Activated T-cell treated with anti-CD3 and anti-CD28 coated beads for 4 hours (primary cell): ENCODE results near the gene TUBA4B.

Experiments used
- DNase-seq: peaks from one replicate; pipeline ENCODE4 v3.0.0-alpha.2; 2020

TUBA4B gene

GRCh38 chr2:219218732-219219701, 34.0 kb upstream of the TUBA4B start, which contains the start of gene ABCB6:
Gene ABCB6, minus strand, starts transcription at chr2:219218958. Its CDS starts 285 bp downstream, at chr2:219218673.
- peak; percentile 83 for DNase-seq

GRCh38 chr2:219219784-219220532, 33.1 kb upstream of the TUBA4B start:
- DNase-seq = no peak

DNA sequence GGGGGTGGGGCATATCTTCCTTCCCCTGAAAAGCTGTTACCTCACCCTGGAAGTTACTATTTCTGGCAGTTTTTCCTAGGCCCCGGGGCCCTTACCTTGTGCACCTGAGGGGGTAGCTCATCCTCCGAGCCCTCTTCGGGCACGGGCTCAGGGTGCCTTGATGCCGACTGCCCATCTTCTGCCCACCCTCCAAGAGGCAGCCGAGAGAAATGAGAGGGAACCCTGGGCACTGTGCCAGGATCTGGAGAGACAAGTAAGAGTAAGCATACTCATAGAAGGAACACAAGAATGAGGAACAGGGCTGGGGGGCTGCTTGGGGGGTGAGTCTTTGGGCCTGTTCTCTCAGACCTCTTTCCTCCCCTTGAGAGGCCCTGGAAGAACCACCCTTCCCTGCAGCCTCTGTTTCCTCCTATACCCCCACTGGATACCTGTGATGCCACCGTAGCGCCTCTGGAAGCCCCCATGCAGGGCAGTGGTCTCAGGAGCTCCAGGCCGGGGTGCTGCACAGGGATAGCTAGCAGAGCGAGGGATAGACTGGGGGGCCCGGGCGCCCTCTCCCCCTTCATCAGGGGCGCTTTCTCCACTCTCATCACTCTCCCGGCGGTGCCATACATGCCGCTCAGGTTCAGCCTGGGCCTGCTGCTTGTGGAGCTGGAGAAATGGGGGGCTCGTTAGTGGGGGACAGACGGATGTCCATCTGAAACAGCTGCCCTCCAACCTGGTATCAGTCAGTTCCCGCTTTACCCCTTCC, 32.2 kb upstream of the TUBA4B start:
- no peak for DNase-seq

- no peak for DNase-seq
Measured at GRCh38 chr2:219221957-219222518, 31.0 kb upstream of the TUBA4B start.

DNA sequence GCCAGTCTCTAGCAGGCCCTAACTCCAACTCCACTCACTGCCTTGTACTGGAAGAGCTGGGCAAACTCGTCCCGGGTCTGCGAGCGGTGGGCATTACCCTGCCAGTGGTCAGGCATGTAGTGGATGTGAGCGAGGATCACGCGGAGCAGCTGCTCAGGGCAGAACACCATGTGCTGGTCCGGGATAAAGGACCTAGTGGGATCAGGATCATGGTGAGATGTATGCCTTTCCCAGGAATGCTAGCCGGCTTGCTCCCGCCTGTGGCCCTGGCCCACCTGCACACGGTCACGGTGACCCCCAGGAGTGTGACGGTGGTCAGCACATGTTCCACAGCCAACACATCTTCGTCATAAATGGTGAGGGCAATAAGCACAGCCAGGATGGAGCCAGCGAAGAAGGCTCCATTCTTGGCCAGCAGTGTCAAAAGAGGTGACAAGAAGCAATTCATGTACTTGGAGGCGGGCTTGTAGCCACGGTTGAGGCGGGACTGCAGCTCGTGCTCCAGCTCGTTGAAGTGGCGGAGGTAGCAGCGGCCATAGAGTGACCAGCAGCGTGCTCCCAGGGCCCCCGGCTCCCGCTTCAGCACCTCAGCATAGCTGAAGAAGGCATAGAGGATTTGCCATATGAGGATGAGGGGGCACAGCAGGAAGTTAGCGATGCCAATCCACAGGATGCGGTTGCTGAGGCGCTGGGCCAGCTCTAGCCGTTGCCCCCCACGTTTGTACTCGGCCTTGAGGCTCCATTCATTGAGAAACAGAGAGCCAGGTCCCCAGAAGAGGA, 29.0 kb upstream of the TUBA4B start:
- no peak for DNase-seq

GRCh38 chr2:219225350-219225749, 27.7 kb upstream of the TUBA4B start:
- DNase-seq = no peak

DNA sequence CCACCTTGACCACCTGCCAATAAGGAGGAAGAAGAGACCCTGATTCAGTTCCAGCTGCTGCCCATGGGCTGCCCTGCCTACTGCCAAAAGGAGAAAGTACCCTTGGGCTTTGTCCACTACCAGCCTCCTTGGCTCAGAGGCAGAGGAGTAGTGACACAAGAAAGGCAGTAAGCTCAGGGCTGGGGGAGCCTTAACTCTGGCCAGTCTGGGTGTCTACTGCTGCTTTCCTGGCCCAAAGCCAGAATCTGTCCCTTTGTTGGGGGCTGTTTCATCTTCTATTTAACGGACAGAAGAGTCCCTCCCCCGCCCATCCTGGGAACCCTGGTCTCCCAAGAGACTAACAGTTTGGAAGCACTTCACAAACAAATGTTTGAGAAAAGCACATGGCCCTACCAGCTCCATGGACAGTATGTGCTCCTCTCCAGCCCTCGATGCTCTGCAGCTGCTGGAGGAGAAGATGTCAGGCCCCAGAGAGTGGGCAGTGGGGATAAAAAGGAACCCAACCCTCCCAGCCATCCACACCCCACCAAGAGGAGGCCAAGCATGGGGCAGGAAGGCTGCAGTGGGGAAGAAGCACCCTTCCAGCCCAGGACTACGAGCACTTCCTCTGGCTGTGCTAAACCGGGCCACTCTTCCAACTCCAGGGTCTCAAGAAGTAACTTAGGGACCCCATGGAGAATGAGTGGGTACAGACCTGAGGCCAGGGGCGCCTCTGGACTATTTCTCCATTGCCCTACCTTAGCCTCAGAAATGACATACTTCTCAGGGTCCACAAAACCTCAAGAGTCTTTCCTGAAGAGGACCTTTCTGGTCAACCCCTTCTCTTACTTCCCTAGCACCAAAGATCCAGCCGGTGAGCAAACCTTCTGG, 24.8 kb upstream of the TUBA4B start:
- no peak for DNase-seq

- no peak for DNase-seq
Measured at GRCh38 chr2:219228911-219229304, 24.1 kb upstream of the TUBA4B start.

DNA sequence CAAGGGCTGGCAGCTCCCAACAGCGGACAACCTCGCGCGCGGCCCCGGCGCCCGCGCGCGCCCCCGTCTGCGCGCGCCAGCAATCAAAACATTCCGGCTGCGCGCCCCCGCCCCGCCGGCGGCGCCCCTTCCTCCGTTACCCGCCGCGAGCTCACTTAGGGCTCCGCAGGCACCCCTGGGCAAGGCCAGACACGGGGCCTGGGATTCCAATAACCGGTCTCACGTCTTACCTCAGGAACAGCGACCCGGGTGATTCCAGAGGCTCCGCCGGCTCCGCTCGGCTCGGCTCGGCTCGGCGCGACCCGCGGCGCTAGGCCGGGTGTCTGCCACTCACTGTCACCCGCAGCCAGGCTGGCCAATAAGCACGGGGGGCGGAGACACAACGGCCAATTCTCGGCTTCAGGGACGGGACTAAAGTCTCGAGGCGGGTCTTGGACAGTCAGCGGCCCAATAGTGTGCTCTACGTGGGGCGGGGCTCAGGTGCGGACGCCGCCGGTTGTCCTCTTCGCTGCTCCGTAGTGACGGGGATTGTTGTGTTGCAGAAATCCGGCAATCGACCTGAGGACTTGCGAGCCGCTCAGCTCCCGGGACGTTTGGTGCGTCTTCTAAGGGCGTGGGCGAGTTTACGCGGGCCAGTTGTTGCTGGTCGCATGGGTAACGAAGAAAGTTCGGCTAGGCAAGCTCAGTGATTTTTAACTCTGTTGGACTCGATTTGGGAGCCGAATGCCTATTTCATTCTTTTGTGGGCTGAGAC, 23.6 kb upstream of the TUBA4B start, which contains the start of the genes ANKZF1 and ATG9A:
Gene ANKZF1, plus strand, starts transcription at position 502 of the 754 bp plus-strand sequence. CDS start 452 bp downstream, outside the sequence.
Gene ATG9A, minus strand, starts transcription at position 332 of the 754 bp plus-strand sequence. CDS start 1,612 bp downstream, outside the sequence.
- DNase-seq = peak; percentile 97

DNA sequence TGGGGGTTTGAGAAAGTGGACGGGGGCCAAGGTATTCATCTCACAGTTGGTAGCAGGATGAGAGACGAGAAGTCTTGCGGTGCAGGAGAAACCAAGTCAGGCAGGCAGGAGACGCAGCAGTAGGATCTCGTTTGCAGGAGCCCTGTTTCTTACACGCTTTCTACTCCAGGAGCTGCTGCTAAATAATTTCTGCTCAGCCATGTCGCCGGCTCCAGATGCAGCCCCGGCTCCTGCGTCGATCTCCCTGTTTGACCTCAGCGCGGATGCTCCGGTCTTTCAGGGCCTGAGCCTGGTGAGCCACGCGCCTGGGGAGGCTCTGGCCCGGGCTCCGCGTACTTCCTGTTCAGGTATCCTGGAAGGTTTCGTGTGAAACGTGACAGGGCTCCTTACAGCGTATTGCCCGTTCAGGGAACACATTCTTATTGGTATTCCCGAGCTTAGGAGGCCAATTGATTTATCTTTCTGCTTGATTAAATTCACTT, 22.9 kb upstream of the TUBA4B start:
- DNase-seq = no peak

DNA sequence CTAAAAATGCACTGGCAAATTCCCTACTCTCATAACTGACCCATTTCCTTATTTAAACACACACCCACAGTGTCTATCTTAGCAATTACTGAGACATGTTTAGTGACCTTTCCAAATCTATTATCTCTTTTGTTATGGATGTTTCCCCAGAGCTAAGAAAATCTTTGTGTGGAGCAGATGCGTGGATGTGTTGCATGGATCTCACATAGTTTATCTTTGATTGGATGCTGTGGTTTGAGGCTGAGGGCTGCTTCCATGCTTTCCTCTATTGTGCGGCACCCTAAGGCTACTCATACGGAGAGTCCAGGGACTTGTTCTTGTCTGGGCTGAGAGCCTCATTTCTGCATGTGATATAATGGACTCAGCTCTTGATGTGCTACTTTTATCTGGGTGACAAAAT, 18.7 kb upstream of the TUBA4B start:
- no peak for DNase-seq

DNA sequence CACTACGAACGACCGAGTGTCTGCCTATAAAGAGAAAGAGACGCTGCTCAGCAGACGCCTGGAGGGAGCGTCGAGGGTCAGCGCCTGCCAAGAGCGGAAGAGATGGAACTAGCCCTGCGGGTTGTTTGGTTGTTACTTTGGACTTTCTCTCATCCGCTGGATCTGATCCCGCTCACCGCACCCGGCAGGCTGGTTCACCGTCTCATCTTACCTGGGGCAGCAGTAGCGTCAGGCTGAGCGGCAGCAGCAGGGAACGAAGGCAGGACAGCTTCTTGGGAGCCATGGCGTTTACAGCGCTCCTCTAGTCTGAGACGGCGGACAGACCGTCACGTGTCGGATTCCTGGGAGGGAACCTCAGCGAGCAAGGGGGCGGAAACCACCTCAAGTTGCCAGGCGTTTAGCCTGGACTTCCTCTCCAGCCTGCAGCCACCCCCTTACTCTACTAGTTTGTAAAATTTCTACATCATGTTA, 9.7 kb upstream of the TUBA4B start:
- DNase-seq = no peak

DNA sequence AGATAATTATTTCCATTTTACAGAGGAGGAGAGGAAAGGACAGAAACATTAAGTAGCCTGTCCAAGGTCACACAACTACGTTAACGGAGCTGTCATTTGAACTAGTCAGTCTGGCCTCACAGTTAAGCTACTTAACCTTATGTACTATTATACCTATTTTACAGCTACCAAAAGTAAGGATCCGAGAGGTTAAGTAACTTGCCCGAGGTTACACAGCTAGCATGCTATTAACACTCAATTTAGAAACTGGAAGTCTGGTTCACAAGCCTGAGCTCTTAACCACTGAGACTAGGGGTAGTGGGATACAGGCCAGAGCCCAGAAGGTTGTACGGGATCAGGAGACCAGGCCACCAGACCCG, 8.3 kb upstream of the TUBA4B start:
- no peak for DNase-seq

GRCh38 chr2:219245148-219245898, 7.7 kb upstream of the TUBA4B start, which contains the start of the genes GLB1L and STK16:
Gene GLB1L, minus strand, starts transcription at chr2:219245444. Its CDS starts 1,871 bp downstream, at chr2:219243573.
Gene STK16, plus strand, starts transcription at chr2:219245479. Its CDS starts 521 bp downstream, at chr2:219246000.
- DNase-seq = peak; percentile 80

- DNase-seq = no peak
Measured at GRCh38 chr2:219245899-219246230, 7.2 kb upstream of the TUBA4B start.

GRCh38 chr2:219246559-219246958, 6.5 kb upstream of the TUBA4B start:
- DNase-seq = no peak

GRCh38 chr2:219247678-219248642, 5.1 kb upstream of the TUBA4B start:
- peak; percentile 54 for DNase-seq

DNA sequence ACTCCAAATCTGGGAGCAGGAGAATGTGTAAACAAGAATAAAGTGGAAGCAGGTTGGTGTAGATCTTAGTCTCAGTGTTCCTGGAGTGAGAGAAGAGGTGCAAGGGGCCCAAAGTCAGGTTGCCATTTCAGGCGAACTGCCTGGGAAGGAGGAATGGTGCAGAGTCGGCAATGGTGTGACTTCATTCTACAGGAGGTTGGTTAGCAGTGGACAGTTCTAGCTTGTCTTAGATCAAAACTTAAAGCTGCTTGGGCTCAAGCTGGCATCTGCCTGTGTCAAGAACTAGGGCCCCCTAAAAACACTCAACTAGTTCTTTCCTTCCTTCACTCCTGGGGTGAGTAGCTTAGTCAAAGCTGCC, 4.2 kb upstream of the TUBA4B start:
- DNase-seq = no peak
